ENCODE measurements around the gene TIMM23.
"Not testable (repeated sequence)": the region's sequence is repeated elsewhere in the genome, so short reads cannot be mapped to it uniquely, and the experiment has no call there.

The TIMM23 gene, protein sequence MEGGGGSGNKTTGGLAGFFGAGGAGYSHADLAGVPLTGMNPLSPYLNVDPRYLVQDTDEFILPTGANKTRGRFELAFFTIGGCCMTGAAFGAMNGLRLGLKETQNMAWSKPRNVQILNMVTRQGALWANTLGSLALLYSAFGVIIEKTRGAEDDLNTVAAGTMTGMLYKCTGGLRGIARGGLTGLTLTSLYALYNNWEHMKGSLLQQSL

DNA sequence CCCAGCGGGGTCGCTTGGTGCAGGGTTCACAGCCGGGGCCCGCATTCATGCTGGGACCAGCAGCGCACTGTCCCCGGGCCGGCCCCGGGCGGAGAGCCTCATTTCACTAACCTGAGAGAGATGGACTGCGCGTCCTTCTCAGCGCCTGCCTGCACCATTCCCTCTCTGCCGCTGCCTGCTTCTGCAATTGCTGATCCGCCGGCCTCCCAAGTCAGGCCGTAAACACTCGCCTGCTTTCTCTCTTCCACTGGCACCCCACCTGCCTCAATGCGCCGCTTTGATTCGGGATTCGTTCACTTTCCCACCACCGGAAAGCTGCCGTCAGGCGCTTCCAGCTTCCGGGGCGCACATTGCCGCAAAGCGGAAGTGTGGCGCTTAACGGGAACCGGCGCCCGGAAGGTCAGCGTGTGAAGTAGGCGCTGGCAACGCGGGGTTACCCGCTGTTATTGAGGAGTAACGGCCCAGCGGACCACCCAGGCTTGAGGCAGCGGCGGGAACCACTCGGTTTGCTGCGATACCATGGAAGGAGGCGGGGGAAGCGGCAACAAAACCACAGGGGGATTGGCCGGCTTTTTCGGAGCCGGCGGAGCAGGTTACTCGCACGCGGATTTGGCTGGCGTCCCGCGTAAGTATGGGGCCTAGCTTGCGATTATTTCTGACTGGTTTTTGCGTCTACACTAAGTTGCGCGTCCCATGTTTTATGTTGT, at the start of gene TIMM23:
TSS of gene TIMM23 (plus strand) at position 384 of the 707 bp plus-strand sequence. CDS start at position 520, 136 bp downstream.
- peak; percentile 90 for DNase-seq

DNA sequence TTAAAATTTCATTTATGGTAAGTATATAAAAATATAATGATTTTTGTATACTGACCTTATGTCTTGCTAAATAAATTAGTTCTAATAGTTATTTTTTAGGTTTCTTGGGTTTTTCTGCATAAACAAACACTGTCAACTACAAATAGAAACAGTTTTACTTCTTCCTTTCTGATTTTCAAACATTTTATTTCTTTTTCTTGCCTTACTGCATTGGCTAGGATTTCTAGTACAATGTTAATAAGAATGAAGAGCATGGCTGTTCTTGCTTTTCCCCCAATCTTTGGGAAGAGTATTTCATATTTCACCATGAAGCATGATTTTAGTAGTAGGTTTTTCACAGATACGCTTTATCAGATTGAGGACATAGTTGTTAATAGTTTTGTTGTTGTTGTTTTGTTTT, 45.5 kb upstream of the TIMM23 start:
- not testable (repeated sequence) for DNase-seq

DNA sequence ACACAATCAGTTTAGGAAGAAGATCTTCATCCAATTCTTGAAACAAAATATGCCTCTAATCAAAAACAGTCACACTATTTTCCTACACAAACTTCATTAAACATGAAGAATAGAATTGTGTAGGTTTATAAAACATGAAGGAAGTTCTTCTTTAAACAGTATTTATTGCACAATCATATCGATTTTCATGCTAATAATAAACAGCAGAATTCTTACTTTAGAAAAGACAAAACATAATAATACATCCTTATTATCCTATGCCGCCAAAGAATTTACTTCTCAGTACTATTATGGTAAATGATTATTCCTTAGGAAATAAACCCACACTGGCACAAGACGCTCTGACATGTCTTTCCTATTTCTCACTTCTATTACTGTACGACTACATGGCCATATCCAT, 41.0 kb upstream of the TIMM23 start:
- DNase-seq: not testable (repeated sequence)

DNA sequence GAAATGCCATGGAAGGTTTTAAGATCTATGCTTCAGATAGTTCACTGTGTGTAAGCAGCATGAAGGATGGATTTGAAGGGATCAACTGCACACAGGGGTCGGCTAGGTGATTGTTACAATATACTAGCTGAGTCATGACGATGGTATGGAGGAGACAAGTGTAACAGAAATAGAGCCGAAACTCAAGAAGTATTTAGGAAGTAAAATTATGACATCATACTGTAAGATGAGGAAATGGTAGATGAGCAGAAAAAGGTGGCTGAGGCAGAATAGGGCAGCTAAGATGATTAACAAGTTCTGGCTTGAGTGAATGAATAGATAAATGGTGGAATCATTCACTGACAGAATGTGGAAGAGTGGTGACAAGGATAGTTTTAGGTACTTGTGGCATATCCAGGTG, 37.5 kb upstream of the TIMM23 start:
- not testable (repeated sequence) for DNase-seq

DNA sequence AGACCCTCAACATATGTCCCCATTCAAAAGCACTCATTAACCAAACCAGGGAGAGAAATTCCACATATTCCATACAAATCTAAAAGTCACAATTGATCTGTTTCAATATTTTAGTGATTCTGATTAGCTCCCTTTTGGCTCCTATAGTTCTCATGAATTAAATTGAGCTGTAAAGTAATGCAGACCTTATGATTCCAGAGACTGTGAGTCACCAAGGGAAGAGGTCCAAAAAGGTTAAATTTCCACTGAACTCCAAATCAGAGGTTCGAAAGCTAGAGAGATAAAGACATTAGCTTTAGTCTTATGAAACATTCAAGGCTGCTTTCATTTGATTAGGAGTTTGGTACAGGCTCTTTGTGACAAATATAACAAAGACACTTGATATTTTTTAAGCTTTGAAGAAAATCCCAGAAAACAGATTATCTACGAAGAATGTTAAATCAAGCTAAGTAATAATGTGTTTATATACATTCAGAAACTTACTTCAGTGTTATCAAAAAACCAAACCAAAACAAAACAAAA, 33.1 kb upstream of the TIMM23 start:
- DNase-seq: not testable (repeated sequence)

DNA sequence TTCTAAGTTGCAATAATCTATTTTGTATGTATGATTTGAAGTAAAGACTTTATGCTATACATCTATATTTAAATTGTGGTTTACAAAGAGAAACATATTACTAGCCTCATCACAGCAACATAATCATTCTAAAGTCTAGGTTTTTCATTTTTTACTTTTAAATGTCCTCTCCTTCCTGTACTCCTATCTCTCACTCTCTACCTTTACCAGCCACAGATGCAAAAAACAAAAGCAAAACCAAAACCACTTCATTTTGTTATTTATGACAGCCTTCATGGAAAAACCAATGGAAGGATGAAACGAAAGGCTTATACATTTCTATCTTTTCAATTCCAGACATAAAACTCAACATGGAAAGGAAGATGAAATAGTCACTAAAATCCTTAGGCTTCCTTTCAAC, 31.1 kb upstream of the TIMM23 start:
- not testable (repeated sequence) for DNase-seq

DNA sequence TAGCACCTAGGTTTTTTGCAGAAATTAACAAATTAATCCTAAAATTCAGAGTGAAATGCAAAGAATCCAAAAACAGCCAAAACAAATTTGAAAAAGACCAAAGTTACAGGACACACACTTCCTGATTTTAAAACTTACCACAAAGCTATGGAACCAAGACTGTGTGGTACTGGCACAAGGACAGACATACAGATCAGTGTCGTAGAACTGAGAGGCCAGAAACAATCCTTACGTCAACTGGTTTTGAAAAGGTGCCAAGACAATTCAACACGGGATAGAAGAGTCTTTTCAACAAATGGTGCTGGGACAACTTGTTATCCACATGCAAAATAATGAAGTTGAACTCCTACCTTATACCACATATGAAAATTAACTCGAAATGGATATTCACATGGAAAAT, 26.8 kb upstream of the TIMM23 start:
- not testable (repeated sequence) for DNase-seq

DNA sequence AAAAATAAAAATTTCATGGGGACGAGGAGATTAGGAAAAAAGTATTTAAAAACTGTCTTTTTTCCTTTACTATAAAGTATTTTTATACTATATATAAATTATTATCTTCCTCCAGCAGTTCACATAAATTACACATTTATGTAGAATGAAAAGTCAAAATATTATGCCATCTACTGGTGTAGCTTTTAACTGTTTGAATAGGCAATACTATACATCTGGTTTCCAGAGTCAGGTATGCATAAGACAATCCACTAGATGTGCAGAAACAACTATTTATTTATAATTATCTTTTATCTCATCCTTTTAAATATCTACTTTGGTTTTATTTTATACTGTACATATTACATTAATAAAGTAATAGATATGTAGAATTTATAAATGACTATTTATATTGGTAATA, 24.9 kb upstream of the TIMM23 start:
- not testable (repeated sequence) for DNase-seq

DNA sequence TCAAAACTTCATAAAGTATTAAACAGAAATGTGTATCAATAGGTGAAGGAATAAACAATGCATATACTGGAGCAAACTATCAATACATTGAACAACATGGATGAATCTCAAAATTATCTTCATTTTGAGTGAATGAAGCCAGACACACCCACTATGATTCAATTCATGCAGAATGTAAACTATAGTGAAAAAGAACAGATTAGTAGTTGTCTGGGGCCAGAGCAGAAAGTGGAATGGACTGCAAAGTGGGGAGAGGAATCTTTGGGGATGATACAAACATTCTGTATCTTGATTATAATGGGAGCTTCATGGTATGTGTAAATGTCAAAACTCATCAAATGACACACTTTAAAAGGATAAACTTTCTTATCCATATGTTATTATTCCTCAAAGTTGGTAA, 23.5 kb upstream of the TIMM23 start:
- not testable (repeated sequence) for DNase-seq

DNA sequence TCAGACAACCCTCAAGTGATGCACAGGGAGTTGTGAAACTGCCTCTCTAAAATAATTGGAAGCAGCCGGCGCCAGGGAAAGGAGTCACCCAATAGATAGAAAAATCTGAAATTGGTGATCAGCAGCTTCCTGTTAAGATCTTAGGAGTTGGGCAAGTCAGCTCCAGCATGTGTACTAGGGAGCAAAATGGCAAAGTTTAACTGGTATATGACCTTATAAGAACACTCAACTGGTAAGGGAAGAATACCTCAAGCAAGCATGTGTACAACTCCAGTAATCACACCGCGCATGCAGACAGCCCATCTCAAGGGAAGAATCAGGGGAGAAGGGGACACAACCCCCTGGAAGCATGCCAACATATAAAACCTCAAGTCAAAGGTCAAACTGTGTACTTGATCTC, 17.9 kb upstream of the TIMM23 start:
- DNase-seq: not testable (repeated sequence)

DNA sequence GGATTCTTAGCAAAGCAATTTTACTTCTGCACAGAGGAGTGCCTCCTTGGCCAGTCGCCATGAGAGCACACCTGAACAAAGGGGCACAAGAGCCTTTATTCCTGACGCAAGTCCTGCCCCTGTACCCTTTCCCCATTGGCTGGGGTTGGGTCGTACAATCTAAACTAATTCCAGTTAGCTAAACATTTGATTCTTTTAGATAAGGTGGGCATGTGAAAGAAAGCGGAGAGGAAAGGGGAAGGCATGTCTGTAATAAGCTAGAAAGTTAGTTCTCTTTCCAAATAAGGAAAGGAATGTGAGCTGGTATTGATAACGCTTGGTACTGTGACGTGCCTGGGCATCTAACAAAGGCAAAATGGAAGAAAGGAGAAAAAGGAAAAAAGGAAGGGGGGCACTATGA, 15.7 kb upstream of the TIMM23 start:
- not testable (repeated sequence) for DNase-seq

DNA sequence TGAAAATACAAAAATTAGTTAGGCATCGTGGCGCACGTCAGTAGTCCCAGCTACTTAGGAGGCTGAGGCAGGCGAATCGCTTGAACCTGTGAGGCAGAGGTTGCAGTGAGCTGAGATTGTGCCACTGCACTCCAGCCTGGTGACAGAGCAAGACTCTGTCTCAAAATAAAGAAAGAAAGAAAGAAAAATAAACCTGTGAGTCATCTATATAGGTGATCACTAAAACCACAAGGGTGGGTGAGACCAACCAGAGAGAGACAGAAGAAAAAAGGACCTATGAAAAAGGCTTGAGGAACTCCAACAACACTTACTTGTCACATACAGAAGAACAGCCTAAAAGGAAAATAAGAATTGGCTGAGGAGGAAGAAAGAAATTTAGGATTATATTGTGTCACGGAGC, 14.4 kb upstream of the TIMM23 start:
- not testable (repeated sequence) for DNase-seq

DNA sequence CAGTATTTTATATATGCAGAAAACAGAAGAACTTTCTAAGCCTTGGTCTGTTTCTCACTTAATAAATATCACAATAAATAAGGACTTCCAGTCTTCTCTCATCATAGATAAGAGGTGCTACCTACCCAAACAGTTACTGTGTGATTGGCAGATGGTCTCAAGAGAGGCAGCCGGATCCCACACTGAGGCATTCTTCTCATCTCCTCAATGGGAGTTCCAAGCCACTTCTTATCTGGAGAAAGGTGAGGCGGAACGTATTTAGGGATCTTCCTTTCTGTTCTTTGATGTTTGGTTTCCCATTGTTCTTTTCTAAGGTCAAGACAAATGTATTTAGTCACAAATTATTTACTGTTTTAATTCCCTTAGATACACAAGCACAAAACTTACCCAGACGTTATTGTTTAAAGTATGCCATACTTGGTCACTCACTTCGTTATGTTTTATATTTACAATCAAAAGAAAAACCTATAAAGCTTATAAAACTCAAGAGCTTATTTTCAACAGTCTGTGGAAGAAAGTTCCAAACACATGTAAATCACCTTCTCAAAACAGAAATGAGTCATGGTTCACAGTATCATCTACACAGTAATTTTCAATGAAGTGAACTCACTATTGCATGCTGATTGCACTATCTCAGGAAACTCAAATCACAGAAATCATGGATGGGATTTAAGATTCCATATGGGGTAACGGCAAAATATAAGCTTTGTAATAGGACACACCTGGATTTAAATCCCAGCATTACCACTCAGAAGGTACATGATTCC, 9.4 kb upstream of the TIMM23 start:
- not testable (repeated sequence) for DNase-seq

DNA sequence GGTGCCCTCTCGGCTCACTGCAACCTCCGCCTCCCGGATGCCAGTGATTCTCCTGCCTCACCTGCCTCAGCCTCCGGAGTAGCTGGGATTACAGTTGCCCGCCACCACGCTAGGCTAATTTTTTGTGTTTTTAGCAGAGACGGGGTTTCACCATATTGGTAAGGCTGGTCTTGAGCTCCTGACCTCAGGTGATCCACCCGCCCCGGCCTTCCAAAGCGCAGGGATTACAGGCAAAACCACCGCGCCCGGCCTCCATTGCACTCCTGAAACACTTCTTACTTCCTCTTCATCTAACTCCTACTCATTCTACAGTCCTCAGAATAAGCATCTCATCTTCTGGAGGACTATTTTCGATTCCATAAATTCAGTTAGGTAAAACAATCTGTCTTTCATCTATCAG, 1.3 kb upstream of the TIMM23 start:
- DNase-seq: not testable (repeated sequence)

DNA sequence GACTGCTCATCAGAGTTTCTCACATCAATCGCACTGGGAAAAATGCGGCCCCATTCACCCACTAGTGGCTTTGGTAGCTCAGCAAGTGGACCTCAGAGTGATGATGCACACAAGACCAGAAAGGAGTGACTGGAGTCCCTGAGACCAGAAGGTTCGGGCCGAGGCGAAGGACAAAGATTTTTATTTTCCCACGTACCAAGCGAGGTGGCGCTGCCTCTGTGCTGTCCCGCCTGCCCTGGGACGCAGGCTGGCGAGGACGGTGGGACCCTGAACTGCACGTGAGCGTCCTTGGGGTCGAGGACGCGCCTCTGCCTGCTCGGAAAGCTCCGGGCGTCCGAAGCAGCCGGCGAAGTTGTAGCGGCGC, 565 bp upstream of the TIMM23 start:
- DNase-seq: peak; percentile 2

DNA sequence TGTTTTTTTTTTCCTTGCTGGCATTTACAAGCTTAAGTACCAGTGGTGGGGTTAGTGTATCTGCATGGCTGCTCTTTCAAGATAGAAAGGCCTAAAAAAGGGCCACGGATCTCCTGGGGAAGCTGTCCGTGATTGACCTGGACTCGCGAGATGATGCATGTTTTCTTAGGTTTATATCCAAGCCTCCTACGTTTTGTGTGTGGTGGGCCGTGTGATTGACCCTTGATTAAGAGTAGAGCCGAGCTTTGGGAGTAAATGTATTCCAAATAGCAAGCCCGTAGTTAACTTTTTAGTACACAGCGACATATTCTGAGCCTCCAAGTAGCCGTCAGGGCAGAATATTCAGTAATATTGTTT, 502 bp downstream of the TIMM23 start:
- DNase-seq: not testable (repeated sequence)

DNA sequence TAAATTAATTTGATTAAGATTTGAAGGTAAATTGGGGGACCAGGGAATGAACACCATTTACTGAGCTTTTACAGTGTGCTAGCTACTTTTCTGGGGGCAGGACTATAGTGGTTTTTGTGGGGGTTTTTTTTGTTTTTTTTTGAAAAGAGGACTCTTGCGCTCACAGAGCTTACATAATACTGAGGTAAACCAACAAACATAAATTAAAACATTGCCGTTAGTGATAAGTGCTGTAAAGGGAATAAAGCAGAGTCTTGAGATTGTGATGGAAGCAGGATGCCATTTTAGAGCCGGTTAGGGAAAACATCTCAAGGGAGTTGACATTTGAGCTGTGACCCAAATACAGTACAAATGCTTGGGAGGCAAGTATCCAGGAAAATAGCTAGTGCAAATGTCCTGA, 1.8 kb downstream of the TIMM23 start:
- not testable (repeated sequence) for DNase-seq

DNA sequence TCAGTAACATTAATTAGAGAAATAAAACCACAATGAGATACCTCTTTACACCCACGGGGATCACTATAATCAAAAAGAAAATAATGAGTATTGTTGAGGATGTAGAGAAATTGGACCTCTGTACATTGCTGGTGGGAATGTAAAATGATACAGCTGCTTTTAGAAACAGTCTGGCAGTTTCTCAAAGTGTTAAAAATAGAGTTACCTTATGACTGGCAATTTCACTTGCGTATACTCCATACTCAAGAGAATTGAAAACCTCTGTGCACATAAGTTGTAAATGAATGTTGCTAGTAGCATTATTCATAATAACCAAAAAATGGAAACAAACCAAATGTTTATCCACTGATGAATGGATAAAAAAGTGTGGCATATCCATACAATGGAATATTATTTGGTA, 6.3 kb downstream of the TIMM23 start:
- DNase-seq: not testable (repeated sequence)

DNA sequence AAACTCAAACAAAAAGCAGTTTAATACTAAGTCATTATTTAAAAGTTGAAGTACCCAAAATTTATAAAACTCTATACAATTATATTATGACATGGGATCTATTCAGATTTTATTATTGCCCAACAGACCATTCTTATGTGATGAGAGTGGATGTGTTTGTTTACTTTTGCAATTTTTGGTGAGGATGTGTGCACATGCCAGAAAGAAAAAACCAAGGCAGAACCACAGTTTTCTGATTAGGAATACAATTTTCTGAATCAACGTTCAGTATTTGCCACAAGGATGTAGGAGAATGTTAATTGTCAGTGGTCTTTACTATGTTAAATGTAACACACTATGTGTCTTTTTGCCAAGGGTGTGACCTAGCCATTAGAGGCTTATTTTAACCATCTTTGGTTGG, 9.1 kb downstream of the TIMM23 start:
- DNase-seq: not testable (repeated sequence)

DNA sequence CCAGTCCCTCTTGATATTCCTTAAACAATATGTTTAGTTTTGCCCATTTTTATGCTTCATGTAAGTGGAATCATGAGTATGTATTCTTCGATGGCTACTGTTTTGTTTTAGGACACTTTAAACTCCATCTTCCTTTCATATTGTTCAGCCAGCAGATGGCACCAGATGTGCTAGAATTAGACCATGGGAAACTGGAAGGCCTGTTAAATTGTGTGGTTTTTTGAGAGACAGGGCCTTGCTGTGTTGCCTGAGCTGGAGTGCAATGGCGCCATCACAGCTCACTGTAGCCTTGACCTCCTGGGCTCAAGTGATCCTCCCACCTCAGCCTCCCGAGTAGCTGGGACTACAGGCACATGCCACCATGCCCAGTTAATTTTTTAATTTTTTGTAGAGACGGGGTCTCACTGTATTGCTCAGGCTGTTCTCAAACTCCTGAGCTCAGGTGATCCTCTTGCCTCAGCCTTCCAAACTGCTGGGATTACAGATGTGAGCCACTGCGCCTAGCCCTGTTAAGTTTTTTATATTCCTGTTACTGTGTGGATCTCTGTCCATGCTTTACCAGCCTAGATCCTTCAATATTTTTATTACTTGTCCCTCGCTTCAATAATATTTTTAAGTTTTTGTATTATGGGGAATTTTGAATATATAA, 11.4 kb downstream of the TIMM23 start:
- DNase-seq: peak; percentile 62

DNA sequence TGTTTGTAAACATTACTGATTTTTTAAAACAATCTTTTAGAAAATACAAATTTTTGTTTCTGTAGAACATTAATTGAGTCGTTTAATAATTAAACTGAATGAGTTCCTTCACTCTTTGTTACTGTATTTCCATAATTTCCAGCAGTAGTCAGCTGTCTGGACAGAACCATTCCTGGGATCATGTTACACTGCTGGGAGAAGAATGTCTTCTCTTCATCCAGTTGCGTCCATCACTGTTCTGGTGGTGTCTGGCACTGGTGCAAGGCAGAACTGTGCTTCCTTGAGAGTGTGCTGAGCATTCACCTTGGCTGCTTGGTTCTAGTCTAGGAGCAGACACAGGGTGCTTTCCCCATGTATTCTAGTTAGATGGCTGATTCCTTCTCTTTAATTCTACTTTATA, 12.2 kb downstream of the TIMM23 start:
- DNase-seq: not testable (repeated sequence)

DNA sequence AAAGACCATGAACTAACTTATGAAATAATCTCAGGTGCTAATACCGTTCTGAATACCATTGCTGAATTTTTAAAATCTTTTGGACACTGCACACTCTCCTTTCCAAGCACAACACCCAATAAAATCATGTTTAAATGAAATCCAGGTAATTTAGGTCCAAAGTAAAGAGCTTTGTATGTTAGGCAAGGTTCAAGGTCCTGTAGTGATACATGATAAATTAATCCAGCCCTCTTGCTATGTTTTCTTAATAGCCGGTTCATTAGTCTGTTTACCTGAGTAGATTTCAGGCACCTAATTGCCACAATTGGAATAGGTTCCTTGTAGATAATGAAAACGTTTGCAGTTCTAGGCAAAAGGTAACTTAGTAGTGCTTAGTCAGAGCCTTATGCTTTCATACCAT, 13.3 kb downstream of the TIMM23 start:
- DNase-seq: not testable (repeated sequence)

DNA sequence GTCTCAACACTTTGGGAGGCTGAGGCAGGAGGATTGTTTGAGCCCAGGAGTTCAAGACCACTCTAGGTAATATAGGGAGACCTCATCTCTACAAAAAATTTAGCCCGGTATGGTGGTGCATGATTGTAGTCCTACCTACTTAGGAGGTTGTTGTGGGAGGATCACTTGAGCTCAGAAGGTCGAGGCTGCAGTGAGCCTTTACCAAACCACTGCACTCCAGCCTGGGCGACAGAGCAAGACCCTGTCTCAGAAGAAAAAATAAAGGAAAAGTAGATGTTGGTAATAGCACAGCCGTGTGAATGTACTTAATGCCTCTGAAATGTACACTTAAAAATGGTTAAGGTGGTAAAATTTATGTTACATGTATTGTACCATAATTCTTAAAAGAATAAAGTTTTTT, 25.3 kb downstream of the TIMM23 start:
- DNase-seq: no peak

All from suppressor macrophage treated with lipopolysaccharide for 4 hours (primary cell).